A172 (cell line): Measurements from ENCODE around the gene BDH2. TPM values are rescaled to one million over a fixed set of nuclear protein-coding genes. Genes with fewer than 3 reads are reported as not detected.

Experiments
- DNase-seq: peaks from one replicate; pipeline ENCODE4 v3.0.0-alpha.2; 2015; ENCODE audit warnings: low spot score
- total RNA-seq: library from RNA; depleted of rRNA; stranded (reverse); fragments of >200 nt; shearing (Covaris generic); gene quantifications from 2 replicates; pipeline ENCODE4 v1.2.3, GENCODE V29; 2014; rRNA removed

The BDH2 gene
- total RNA-seq, 1 experiment from 2014 or later, result 55.9 TPM

DNA sequence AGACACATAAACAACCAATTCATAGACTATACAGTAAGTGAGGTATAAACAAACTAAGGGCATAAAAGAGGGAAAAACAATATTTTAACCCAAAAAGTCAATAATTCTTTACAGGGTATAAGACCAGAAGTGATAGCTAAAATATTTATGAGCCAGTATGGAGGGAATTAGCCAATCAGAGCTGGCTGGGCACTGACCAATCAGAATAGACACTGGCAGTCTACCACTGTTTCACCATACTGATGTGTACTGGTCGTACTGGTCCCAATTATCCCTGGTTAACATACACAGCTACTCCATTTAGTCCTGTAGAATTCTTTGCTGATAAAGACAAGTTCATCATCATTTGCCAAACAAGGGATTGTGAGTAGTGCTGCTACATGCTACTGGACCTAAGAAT lies 70.3 kb downstream of the BDH2 start:
- DNase-seq, result no peak

Other genes with a start within 250 kb of the BDH2 start
- 67.8 and 105 TPM in 2 replicates for gene CISD2, start 230.8 kb downstream of the BDH2 start, total RNA-seq
- gene SLC9B1, start 80.1 kb downstream of the BDH2 start, total RNA-seq, result 0.10 and 0.43 TPM in 2 replicates
- 15.0 and 23.7 TPM in 2 replicates for gene SLC9B2, start 23.1 kb downstream of the BDH2 start, total RNA-seq
- 18.4 and 36.2 TPM in 2 replicates for gene CENPE, start 98.5 kb upstream of the BDH2 start, total RNA-seq